HG02623 (cell line): ENCODE data around the gene FGFBP2.
"Not testable (repeated sequence)": the region's sequence is repeated elsewhere in the genome, so short reads cannot be mapped to it uniquely, and the experiment has no call there.

Experiments used
- ATAC-seq: cut with Tn5 transposase; IDR thresholded peaks from one replicate; pipeline ENCODE4 v1.9.1; 2021; ENCODE audit warnings: moderate library complexity; ENCODE audit not compliant: unreplicated experiment

Gene FGFBP2

DNA sequence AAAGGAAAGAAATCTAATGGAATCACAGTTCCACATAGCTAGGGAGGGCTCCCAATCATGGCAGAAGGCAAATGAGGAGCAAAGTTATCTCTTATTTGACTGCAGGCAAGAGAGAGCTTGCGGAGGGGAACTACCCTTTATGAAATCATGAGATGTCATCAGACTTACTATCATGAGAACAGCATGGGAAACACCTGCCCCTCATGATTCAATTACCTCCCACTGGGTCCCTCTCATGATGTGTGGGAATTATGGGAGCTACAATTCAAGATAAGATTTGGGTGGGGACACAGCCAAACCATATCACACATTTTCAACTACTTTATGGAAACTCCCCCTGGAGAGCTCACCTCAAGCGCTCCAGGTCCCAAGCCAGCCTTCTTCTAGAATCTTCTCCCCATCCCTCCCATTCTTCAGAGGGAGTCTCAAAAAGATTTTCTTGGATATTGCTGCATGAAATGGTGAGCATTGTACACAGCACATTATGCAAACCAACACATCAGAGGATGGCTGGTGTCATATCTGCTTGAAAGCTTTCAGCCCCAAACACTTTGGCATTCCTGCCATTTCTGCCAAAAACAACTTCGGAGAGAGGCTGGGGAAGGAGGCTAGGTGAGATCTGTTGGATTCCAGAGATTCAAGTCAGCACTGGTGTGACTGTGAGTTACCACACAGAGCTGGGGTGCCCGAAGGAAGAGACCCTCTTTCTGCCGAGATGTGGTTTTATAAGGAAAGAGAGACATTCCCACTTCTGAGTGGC is 31.3 kb downstream of the FGFBP2 start:
- no peak for ATAC-seq

DNA sequence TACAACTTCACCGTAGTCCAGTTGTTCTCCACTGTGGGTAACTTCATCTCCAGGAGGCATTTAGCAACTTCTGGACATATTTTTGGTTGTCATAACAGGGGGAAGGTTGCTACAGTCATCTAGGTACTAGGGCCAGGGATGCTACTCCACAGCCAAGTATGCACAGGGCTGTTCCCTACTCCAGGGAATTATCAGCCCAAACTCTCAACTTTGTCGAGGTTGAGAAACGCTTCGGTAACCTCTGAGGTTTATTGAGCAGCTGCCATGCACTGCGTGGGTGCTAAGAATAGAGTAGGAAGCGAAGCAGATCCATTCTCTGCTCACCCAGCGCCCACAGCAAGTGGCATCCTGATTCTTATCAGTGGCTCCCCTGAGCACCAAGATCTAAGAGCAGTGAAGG is 32.7 kb downstream of the FGFBP2 start:
- ATAC-seq, result no peak

DNA sequence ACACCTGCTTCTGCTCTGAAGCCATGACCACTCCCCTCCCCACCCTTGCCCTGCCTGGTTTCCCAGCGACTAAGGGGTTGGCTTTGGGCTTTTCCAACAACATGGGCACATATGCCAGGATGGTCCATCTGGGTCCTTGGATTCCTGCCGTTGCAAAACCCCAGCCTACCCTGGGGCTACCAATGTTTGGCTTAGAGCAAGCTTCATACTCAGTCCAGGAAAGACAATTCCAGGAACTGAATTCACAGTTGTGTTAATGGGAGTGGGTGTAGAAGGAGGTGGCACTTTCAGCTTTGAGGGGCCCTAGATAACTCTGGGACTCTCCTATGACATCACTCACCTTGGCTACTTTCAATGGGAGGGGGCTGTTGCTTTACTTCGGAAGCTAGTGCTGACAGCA is 33.4 kb downstream of the FGFBP2 start:
- no peak for ATAC-seq

DNA sequence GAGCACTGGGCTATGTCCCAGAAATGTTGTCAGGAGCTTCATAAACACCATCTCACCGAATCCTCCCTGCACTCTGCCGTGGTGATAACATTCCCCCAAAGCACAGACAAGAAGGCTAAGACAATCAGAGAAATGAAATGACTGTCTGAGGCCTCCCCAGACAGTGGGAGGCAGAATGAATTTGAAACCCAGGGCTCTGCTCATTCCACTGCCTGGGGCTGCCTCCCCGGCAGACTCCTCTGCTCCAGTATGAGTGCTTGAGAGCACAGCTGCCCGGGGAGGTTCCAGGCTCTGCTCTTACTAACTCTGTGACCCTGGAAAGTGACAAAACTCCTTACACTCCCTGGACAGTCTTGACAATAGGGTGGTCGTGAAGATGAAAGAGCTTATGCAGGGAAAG is 34.1 kb downstream of the FGFBP2 start:
- no peak for ATAC-seq

DNA sequence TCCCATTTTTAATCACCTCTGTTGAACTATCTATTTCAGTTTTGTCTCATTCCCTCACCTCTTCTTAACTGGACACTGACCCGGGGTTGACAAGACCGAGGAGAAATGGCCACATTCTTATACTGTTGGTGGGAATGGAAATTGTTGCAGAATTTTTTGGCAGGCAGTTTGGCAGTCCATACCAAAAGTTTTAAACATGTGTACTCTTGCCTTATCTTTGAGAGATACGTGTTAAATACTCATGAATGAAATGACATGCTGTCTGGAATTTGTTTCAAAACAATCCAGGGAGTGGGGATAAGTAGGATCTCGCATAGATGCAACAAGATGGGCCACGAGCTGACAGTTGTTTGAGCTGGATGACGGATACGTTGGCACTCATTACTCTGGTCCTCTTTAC is 36.5 kb downstream of the FGFBP2 start:
- ATAC-seq, result no peak

DNA sequence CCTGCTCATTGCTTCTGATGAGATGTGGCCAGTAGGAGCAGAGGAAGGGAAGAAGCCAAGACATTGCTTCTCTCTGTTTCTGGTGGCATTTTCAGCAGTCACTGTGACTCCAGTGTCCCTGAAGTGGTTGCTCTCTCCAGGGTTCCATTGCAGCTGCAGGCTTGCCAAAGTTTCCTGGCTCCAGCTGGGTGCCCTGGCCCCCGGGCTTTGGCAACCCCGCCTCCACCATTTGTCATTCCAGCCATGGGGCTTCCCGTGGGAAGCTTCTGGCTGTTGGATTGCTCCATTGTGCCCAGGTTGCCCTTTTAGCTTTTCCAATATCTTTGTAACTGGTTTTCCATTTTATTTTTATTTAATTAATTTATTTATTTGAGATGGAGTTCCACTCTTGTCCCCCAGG is 37.1 kb downstream of the FGFBP2 start:
- ATAC-seq, result no peak

DNA sequence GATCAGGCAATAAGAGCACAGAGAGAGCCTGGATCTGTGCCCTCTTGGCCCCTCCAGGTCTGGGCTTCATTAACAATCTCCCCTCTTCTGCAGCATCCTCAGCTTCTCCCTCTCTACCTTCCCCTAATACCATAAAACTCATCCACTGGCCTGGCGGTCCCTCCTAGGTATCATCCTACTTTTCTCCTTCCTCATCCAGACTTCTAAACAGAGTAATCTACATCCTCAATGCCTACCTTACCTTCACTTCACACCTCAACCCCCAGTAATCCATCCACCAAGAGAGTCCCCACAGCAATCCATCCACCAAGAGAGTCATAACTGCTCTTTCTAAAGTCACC is 41.4 kb downstream of the FGFBP2 start:
- ATAC-seq, result no peak

DNA sequence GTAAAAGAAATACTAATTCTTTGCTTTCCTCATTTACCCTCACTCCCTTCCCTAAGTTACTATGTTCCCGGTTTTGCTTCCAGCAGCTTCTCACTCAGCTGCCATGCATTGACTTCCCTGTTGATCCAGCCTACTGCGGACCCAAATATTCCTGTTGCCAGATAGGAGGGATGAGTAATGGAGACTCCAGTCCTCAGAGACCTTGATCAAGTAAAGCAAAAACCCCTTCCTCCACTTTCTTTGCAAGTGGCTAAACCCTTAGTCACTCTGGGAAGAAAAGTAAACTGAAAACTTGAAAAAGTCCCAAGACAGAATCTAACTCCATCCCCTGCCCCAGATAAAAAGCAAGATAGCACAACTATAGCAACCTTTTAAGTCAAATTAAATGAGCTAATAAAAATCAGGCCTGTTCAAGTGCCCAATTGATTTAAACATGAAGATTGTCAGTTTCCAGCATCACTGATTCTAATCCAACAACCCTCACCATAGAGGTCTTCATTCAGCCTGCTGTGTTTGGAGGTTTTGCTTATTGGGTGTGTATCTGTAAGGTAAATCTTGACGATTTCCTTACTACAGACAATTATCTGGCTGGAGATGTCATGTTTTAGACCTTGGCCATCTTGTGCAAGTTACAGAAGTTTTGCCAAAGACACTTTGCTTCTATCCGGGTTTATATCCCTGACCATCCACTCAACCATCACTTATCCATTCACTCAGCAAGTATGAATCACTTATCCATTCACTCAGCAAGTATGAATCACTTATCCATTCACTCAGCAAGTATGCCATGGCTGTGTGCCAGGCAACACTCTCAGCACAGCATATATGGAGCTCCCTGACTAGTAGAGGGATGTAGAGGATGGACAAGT is 42.0 kb downstream of the FGFBP2 start:
- no peak for ATAC-seq

DNA sequence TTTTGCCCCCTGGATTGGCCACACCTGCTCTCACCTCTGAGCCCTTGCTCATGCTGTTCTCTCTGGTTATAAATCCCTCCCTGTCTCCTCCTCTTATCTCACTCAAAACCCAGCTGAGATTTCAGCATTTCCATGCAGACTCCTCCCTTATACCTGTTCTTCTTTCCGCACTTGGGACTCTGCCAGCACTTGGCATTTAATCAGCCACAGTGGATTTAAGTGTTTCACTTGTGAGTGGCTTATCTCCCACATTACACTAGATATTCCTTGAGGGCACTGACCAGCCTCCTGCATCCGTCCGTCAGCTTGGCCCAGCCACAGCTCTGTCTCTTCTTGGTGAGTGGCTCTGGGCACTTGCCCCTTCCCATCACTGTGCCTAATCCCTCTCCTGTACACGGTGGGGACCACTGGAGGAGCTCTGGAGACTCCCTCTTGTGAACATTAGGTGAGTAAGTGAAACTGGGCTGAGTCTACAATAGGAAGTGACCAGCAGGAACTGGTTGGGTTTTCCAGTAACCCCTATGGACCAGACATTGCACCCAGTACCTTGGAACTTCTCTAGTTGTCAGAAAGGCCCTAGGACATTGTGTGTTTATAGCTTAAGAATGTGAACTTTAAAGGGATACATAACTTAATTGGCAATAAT is 44.4 kb downstream of the FGFBP2 start:
- no peak for ATAC-seq

DNA sequence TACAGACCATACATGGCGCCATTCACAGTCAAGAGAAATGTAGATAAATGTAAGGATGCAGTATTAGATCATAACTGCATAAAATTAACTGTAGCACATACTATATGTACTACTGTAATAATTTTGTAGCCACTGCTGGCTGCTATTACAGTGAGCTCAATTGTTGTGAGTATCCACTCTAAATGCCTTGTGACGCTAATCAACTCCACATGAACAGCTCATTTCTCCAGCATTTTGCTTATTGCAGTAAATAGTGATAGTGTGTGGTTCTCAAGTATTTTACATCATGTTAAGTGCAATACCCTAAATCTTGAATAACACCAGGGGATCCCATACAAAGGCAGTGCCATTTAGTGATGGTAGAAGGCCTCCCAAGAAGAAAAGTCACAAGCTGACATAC is 45.7 kb downstream of the FGFBP2 start:
- ATAC-seq, result no peak

DNA sequence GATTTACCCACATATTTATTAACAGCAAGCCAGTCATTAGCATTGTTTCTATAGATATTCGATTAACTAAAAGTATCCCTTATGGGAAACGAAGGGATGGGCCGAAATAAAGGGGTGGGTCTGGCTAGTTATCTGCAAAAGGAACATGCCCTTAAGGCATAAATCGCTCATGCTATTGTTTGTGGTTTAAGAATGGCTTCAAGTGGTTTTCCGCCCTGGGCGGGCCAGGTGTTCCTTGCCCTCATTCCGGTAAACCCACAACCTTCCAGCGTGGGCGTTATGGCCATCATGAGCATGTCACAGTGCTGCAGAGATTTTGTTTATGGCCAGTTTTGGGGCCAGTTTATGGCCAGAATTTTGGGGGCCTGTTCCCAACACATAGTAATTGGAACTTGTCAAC is 46.6 kb downstream of the FGFBP2 start:
- ATAC-seq, result not testable (repeated sequence)

DNA sequence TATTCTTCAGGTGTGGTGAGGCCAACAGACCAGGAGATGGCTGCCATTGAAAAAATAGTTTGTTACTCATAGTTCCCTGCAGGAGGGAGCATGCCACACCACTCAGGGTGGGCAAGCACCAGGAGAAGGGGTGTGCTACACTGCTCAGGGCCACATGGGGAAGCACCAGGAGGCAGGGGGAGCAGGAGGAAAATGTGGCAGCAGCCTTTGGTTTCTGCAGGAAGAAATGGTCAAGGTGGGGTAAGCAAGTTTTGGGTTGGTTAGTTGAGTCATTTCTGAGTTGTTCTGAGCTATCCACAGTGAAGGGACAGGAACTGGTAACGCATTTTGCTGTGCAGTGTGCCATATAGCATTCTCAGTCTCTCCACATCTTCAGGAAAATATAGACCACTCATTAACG is 48.2 kb downstream of the FGFBP2 start:
- no peak for ATAC-seq

DNA sequence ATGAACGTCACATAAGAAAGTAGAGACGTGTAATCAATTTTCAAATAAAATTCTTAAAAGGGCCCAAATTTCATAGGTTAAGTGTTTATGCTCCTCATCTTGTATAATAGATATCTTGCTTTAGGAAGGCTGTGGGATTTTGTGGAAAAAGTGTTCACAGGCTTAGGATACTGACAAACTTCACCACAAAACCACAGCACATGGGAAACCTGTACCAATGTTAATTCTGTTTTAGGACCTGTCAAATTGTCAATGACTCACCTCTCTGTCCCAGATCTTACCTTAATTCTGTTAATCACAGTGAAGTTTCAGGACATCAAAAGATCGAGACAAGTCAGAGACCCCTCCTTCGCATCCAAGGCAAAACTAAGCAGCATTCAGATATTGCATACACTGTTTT is 48.7 kb downstream of the FGFBP2 start:
- ATAC-seq, result no peak

DNA sequence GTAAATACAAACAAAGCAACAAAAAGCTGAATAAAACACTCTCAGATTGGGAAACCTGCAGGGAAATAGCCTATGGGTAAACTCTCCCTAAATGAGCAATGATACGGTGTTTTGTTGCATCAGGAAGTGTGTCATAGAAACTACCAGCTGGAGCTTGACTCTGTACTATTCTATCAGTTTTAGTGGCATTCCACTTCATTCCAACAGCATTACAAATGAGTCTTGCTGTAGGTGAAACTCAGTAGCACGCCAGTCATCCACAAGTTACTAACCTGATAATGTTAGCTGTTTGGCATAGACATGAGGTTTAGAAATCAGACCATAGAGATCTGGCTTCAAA is 49.4 kb downstream of the FGFBP2 start:
- ATAC-seq, result no peak

DNA sequence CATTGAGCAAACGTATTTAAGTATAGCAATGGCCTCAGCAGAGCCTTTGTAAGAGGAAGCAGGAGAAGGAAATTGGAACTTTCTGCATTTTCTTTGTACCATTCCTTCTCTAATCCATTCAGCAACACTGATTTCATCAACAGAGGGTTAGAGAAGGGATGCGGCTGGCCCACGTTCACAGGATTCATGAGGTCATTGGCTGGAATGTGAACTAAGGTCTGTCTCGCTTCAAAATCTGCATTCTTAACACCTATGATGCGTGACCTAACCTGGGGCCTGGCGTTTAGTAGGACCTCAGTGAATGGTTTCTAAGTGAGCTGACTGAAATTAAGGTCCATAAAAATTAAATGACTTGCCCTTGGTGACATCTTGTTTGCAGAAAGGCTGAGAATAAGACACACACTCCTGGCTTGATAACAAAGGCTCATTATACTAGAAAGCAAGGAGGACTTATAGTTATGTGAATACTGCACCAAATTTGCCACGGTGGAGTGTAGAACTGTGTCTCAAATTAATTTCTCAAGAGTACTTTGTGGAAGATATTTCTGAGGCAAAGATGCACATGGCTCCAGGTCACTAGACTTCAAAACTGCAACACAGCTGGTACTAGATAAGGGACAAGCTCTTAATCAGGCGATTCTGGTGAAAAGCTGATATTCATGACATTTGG is 49.9 kb downstream of the FGFBP2 start:
- no peak for ATAC-seq

DNA sequence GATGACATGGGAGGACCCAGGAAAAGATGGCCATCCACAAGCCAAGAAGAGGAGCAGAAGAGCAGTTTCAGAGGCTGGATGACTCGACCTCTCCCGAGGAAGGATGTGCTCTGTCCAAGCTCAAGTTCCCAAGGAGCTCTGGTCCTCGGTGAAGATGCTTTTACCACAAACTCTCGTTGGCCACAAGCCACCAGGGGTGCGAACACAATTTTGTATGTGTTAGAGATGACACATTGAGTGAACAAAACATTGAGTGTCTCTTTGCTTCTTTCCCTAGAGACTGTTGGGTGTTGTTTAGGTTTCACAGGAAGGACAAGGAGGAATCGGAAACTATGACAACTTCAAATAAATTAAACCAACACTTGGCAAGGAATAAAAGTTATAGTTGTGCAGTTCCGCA is 50.7 kb downstream of the FGFBP2 start:
- no peak for ATAC-seq
